ENCODE results near the gene RFX5. TPM values are rescaled to one million over a fixed set of nuclear protein-coding genes. Genes with fewer than 3 reads are reported as not detected.

Gene RFX5
- total and polyA plus RNA-seq, 9 of the 15 experiments (the other 6 are each of a cell fraction or from before 2014, with no cell fraction given) = 3.8 to 48.2 (median 32.2) TPM

- 0 out of 2 replicates have a peak, but pooled peaks have one; percentile 13 for TF ChIP-seq ZBTB40 (IDR thresholded peaks at IDR 0.05)
- no peak for TF ChIP-seq ZBTB40 (CRISPR knock-in tag; IDR thresholded peaks at IDR 0.05)
- TF ChIP-seq ZNF766 (CRISPR knock-in tag; conservative IDR thresholded peaks at IDR 0.05) = peak; percentile 84; the same call in 1 of the 2 replicates
- no peak for TF ChIP-seq ZKSCAN3 (CRISPR knock-in tag; IDR thresholded peaks at IDR 0.05)
- peak in 1 of 2 experiments; percentile 29; a peak in 1 of 4 replicates for TF ChIP-seq NONO (IDR thresholded peaks at IDR 0.05; ENCODE audit: low read depth in 2 of 2, low read length in 1 of 2)
- TF ChIP-seq, protein P1, sequence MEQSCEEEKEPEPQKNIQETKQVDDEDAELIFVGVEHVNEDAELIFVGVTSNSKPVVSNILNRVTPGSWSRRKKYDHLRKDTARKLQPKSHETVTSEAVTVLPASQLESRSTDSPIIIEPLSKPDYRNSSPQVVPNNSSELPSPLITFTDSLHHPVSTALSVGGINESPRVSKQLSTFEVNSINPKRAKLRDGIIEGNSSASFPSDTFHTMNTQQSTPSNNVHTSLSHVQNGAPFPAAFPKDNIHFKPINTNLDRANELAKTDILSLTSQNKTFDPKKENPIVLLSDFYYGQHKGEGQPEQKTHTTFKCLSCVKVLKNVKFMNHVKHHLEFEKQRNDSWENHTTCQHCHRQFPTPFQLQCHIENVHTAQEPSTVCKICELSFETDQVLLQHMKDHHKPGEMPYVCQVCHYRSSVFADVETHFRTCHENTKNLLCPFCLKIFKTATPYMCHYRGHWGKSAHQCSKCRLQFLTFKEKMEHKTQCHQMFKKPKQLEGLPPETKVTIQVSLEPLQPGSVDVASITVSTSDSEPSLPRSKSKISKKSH (CRISPR knock-in tag; IDR thresholded peaks at IDR 0.05) = no peak
- TF ChIP-seq FOXP1 (CRISPR knock-in tag; IDR thresholded peaks at IDR 0.05) = peak; percentile 35; the same call in 1 of the 2 replicates
- TF ChIP-seq, protein P2, sequence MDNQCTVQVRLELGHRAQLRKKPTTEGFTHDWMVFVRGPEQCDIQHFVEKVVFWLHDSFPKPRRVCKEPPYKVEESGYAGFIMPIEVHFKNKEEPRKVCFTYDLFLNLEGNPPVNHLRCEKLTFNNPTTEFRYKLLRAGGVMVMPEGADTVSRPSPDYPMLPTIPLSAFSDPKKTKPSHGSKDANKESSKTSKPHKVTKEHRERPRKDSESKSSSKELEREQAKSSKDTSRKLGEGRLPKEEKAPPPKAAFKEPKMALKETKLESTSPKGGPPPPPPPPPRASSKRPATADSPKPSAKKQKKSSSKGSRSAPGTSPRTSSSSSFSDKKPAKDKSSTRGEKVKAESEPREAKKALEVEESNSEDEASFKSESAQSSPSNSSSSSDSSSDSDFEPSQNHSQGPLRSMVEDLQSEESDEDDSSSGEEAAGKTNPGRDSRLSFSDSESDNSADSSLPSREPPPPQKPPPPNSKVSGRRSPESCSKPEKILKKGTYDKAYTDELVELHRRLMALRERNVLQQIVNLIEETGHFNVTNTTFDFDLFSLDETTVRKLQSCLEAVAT (IDR thresholded peaks at IDR 0.05) = no peak; a peak in 1 of 4 replicates
- TF ChIP-seq MAFK (IDR thresholded peaks at IDR 0.05; ENCODE audit: low read length) = peak; percentile 78
- TF ChIP-seq ZC3H11A (IDR thresholded peaks at IDR 0.05; ENCODE audit: low read depth, low read length) = no peak
- TF ChIP-seq U2AF2 (optimal IDR thresholded peaks at IDR 0.05; ENCODE audit: low read depth, low read length) = no peak
- TF ChIP-seq DIDO1 (tag; IDR thresholded peaks at IDR 0.05; ENCODE audit: low read depth) = no peak
- TF ChIP-seq MYC (IDR thresholded peaks at IDR 0.05; ENCODE audit: low read depth, low read length) = peak; percentile 85
- no peak; the same call in 1 of the 2 replicates for TF ChIP-seq MYC (CRISPR knock-in tag; IDR thresholded peaks at IDR 0.05; ENCODE audit: borderline replicate concordance, low read depth)
- TF ChIP-seq FOXK1 (CRISPR knock-in tag; IDR thresholded peaks at IDR 0.05; ENCODE audit: borderline replicate concordance) = no peak
Observed at GRCh38 chr1:151311589-151312331, 35.3 kb downstream of the RFX5 start (continued).

Measured in K562 (cell line).